SIG-M5 treated with dmso at 0.1 percent for 504 hours (cell line): Measurements from ENCODE around the gene MTPN.

ENCODE experiments used
- DNase-seq: peaks from one replicate; lab custom pipeline; 2025; ENCODE audit not compliant: unreplicated experiment; lab: John Stamatoyannopoulos, UW

MTPN gene

GRCh38 chr7:135958173-135958572 lies 19.0 kb downstream of the MTPN start:
- no peak for DNase-seq

GRCh38 chr7:135957627-135958026 lies 19.5 kb downstream of the MTPN start:
- no peak for DNase-seq

- no peak for DNase-seq
Measured at GRCh38 chr7:135956393-135956792, 20.8 kb downstream of the MTPN start.

GRCh38 chr7:135950972-135951371 lies 26.2 kb downstream of the MTPN start:
- DNase-seq, result no peak

GRCh38 chr7:135950429-135950828 lies 26.7 kb downstream of the MTPN start:
- no peak for DNase-seq

- no peak for DNase-seq
Measured at GRCh38 chr7:135946289-135947055, 30.7 kb downstream of the MTPN start.

GRCh38 chr7:135944753-135945152 lies 32.4 kb downstream of the MTPN start:
- DNase-seq, result no peak

- DNase-seq, result no peak
Measured at GRCh38 chr7:135943134-135943879, 33.9 kb downstream of the MTPN start.

GRCh38 chr7:135942614-135943013 lies 34.5 kb downstream of the MTPN start:
- DNase-seq, result no peak

GRCh38 chr7:135940077-135941075 lies 36.8 kb downstream of the MTPN start:
- DNase-seq, result no peak

GRCh38 chr7:135939261-135939812 lies 37.8 kb downstream of the MTPN start:
- no peak for DNase-seq

GRCh38 chr7:135938563-135938962 lies 38.6 kb downstream of the MTPN start:
- no peak for DNase-seq

- DNase-seq, result no peak
Measured at GRCh38 chr7:135938086-135938485, 39.1 kb downstream of the MTPN start.

GRCh38 chr7:135936497-135937217 lies 40.5 kb downstream of the MTPN start:
- DNase-seq, result no peak

GRCh38 chr7:135934651-135935050 lies 42.5 kb downstream of the MTPN start:
- DNase-seq, result no peak

GRCh38 chr7:135933509-135934188 lies 43.5 kb downstream of the MTPN start:
- DNase-seq, result no peak

- DNase-seq, result no peak
Measured at GRCh38 chr7:135932131-135932530, 45.0 kb downstream of the MTPN start.

- no peak for DNase-seq
Measured at GRCh38 chr7:135930565-135931461, 46.3 kb downstream of the MTPN start.

GRCh38 chr7:135929722-135930141 lies 47.4 kb downstream of the MTPN start:
- no peak for DNase-seq
